Measurements from ENCODE around the gene GRIN2A.

Gene GRIN2A

DNA sequence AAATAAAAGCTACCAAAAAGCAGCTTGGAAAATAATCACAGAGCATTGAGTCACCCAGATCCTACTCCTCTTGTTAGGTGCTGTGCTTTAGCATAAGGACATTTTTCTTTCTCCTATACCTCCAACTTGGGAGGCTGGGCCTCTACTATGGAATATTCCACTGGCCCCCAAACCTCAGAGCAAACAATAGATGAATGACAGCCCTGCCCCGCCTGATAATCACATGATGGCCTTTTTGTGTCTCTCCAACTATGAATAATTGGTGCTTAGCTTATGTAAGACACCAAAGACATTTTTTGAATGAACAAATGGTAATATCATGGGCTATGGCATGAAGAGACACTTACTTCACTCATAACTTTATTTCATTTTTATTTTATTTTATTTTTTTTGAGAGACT, 250.2 kb downstream of the GRIN2A start:
- no peak for TF ChIP-seq ZFX (IDR thresholded peaks at IDR 0.05)
- no peak for TF ChIP-seq CTCF (conservative IDR thresholded peaks at IDR 0.05)
- no peak overlapping the region for H3K27ac ChIP-seq

DNA sequence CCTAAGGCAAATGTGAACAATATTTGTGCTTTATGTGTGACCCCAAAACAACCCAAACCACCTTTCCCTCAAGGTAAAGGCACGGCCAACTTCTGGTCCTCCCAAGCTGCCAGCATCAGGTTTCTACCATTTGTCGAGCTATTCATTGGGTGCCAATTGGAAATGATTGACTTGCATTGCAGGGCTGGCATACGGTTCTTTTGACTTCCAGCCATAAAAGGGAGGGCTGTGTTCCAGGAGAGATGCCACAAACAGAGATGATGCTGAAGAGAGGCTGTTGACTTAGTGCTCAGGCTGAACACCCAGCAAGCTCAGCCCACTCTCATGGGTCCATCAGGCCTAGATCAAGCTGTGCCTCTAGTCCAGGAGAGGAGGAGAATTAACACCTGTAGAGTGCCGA, 252.4 kb downstream of the GRIN2A start:
- H3K27ac ChIP-seq: no peak overlapping the region
- TF ChIP-seq ZFX (IDR thresholded peaks at IDR 0.05) (no peak), CTCF (conservative IDR thresholded peaks at IDR 0.05) (no peak)

- TF ChIP-seq ZFX (IDR thresholded peaks at IDR 0.05) (no peak), CTCF (conservative IDR thresholded peaks at IDR 0.05) (no peak)
- H3K27ac ChIP-seq: no peak overlapping the region
Measured at GRCh38 chr16:9929313-9929712, 252.9 kb downstream of the GRIN2A start.

DNA sequence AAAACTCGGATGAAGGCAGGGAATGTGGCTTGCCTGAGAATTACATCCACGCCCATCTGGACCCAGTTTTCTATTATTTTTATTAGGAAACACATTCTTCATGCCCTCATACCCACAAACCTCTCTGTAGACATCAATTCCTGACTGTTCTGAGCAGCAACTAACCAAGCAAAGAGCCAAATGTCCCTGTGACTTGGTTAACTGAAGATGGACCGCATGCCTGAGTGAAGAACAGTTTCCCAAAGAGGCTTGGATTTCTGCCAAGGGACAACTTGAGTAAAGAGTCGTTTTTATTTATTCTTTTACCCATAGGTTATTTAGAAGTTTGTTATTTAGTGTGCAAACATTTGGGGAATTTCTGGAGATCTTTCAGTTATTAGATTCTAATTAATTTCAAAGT, 259.8 kb downstream of the GRIN2A start:
- TF ChIP-seq CTCF (conservative IDR thresholded peaks at IDR 0.05): no peak
- no peak for TF ChIP-seq ZFX (IDR thresholded peaks at IDR 0.05)
- H3K27ac ChIP-seq: no peak overlapping the region

DNA sequence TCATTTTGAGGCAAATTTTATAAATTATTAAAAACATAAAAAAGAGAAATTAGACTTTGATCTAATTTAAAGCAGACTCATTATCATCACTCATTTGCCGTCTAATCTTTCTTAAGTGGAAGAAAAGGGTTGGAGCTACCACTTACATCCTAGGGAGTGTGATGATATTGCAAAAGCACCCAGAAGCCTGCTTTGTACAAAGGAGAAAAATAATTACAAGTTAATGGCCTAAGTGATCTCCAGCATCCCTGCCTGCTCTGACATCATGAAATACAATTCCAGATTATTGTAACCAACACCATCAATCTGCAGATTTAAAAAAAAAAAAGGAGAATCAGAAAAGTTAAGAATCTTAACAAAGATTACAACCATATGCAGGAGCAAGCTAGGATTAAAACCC, 260.2 kb downstream of the GRIN2A start:
- H3K27ac ChIP-seq: no peak overlapping the region
- no peak for TF ChIP-seq ZFX (IDR thresholded peaks at IDR 0.05)
- no peak for TF ChIP-seq CTCF (conservative IDR thresholded peaks at IDR 0.05)

DNA sequence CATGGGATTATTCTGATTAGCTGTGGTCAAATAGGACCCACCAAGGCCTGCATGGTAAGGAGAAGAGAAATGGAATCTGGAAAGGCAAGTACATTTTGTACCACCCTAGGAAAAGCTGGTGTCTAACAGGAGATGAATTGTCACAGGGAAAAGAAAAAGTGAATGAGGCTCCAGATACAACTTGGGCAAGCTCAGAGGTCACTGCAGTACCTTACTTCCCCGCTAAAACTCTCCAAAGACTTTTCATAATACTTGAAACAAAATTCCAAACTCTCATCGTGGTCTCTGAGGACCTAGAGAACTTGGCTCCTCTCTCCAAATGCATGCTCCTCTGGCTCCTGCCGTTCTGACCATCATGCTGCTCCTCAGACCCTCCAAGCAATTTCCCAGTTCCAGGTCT, 262.8 kb downstream of the GRIN2A start:
- TF ChIP-seq ZFX (IDR thresholded peaks at IDR 0.05) (no peak), CTCF (conservative IDR thresholded peaks at IDR 0.05) (no peak; the same call in 1 of the 2 replicates)
- H3K27ac ChIP-seq: no peak overlapping the region

- H3K27ac ChIP-seq: no peak overlapping the region
- TF ChIP-seq ZFX (IDR thresholded peaks at IDR 0.05): no peak
- TF ChIP-seq CTCF (conservative IDR thresholded peaks at IDR 0.05): no peak
Measured at GRCh38 chr16:9917691-9918090, 264.5 kb downstream of the GRIN2A start.

All from C4-2B (cell line).